Endodermal cell (in vitro differentiated cells): ENCODE results near the gene AXIN2. TPM values are rescaled to one million over a fixed set of nuclear protein-coding genes. Genes with fewer than 3 reads are reported as not detected.

Source experiments
- DNase-seq: peaks from one replicate; pipeline ENCODE4 v3.0.0-alpha.2; 2017
- H3K27ac ChIP-seq: 2 replicates; pipeline ENCODE4 v1.5.1; 2013; ENCODE audit warnings: mild to moderate bottlenecking, low read depth, low read length, moderate library complexity
- H3K27me3 ChIP-seq: 2 replicates; pipeline ENCODE4 v1.6.1; 2013; ENCODE audit warnings: mild to moderate bottlenecking, low read length, moderate library complexity; ENCODE audit not compliant: insufficient read depth, control insufficient read depth, poor library complexity, severe bottlenecking
- H3K36me3 ChIP-seq: 2 replicates; pipeline ENCODE4 v1.7.0; 2013; ENCODE audit warnings: mild to moderate bottlenecking, low read length, moderate library complexity; ENCODE audit not compliant: control insufficient read depth, insufficient read depth
- H3K4me1 ChIP-seq: one replicate; pipeline ENCODE4 v1.7.0; 2013; ENCODE audit warnings: low read length; ENCODE audit not compliant: control insufficient read depth, insufficient read depth
- H3K4me3 ChIP-seq: 2 replicates; pipeline ENCODE4 v1.5.1; 2013; ENCODE audit warnings: mild to moderate bottlenecking, low read length, moderate library complexity
- H3K9ac ChIP-seq: 2 replicates; pipeline ENCODE4 v1.6.1; 2013; ENCODE audit warnings: mild to moderate bottlenecking, low read length, moderate library complexity; ENCODE audit not compliant: poor library complexity, severe bottlenecking; ENCODE audit errors: extremely low read depth
- H3K9me3 ChIP-seq: 2 replicates; pipeline ENCODE4 v1.6.1; 2013; ENCODE audit warnings: mild to moderate bottlenecking, low read length, moderate library complexity; ENCODE audit not compliant: control insufficient read depth
- H3K27ac Mint-ChIP-seq: 2 replicates; pipeline ENCODE4 v1.8.0; 2020; ENCODE audit warnings: mixed read lengths
- H3K27me3 Mint-ChIP-seq: 2 replicates; pipeline ENCODE4 v1.8.0; 2021; ENCODE audit warnings: mild to moderate bottlenecking, mixed read lengths; ENCODE audit not compliant: insufficient read depth
- H3K36me3 Mint-ChIP-seq: 2 replicates; pipeline ENCODE4 v1.8.0; 2020; ENCODE audit warnings: low read depth, mixed read lengths
- H3K4me1 Mint-ChIP-seq: 2 replicates; pipeline ENCODE4 v1.8.0; 2020; ENCODE audit warnings: mixed read lengths
- H3K4me3 Mint-ChIP-seq: 2 replicates; pipeline ENCODE4 v1.8.0; 2020; ENCODE audit warnings: mild to moderate bottlenecking, moderate library complexity, mixed read lengths
- H3K9me3 Mint-ChIP-seq: 2 replicates; pipeline ENCODE4 v1.8.0; 2020; ENCODE audit warnings: mild to moderate bottlenecking, mixed read lengths
- CTCF ChIP-seq: fragments of 200-600 bp; sonication (generic); conservative IDR thresholded peaks from 2 replicates; pipeline ENCODE4 v1.5.0; 2021; ENCODE audit warnings: antibody characterized with exemption, mild to moderate bottlenecking
- WGBS, 2 experiments: methylation state at CpG; one replicate each; pipeline versions ENCODE4 v1.1.5 to v1.1.7; 2013; ENCODE audit warnings: missing lambda C conversion rate in 2 of 2, mixed read lengths in 1 of 2; ENCODE audit not compliant: insufficient coverage in 1 of 2, insufficient read length in 1 of 2; 5-methylcytosine and 5-hydroxymethylcytosine counted together
- total RNA-seq, 2 donors: library from RNA; stranded (reverse); fragmentation: NEBNext Ultra II Directional in 1 of 2; extraction: Animal tissue kit (Norgen Biotek cat#: 25700) in 1 of 2; gene quantifications; 2 replicates in 1 of 2; 3 replicates in 1 of 2; pipeline ENCODE4 v1.2.1, GENCODE V29; 2021

The AXIN2 gene
- total RNA-seq, 2 donors from 2014 or later = 40.1 to 53.2 TPM

GRCh38 chr17:65538675-65539529 is 22.5 kb downstream of the AXIN2 start:
- no peak overlapping the region for H3K4me3 Mint-ChIP-seq

GRCh38 chr17:65537845-65538674 is 23.4 kb downstream of the AXIN2 start:
- H3K27ac ChIP-seq = no peak overlapping the region
- no peak overlapping the region for H3K4me3 ChIP-seq
- H3K27ac Mint-ChIP-seq = no peak overlapping the region
- no peaks in the 10 kb centered on the region for H3K27me3 ChIP-seq
- H3K9ac ChIP-seq = no peak overlapping the region
- peaks cover 27% of the 10 kb centered on the region for H3K4me1 Mint-ChIP-seq
- WGBS, 2 experiments = 94 to 96% methylated on average over 23 to 50 of the region's 50 CpGs
- no peak for DNase-seq
- H3K4me3 Mint-ChIP-seq = no peak overlapping the region
- H3K36me3 Mint-ChIP-seq = peaks cover 88% of the 10 kb centered on the region
- TF ChIP-seq CTCF = no peak
- H3K4me1 ChIP-seq = peaks cover 4% of the 10 kb centered on the region
- H3K27me3 Mint-ChIP-seq = no peaks in the 10 kb centered on the region
- H3K36me3 ChIP-seq = peaks cover 96% of the 10 kb centered on the region
- no peaks in the 10 kb centered on the region for H3K9me3 Mint-ChIP-seq
- H3K9me3 ChIP-seq = no peaks in the 10 kb centered on the region

More at GRCh38 chr17:65538675-65539529, 22.5 kb downstream of the AXIN2 start:
- H3K27ac Mint-ChIP-seq = no peak overlapping the region
- no peak for DNase-seq
- Histone ChIP-seq H3K4me1 (peaks cover 3% of the 10 kb centered on the region), H3K27ac (peak overlapping the region; percentile 44), H3K27me3 (no peaks in the 10 kb centered on the region), H3K36me3 (peaks cover 98% of the 10 kb centered on the region), H3K9ac (no peak overlapping the region), H3K9me3 (no peaks in the 10 kb centered on the region), H3K4me3 (no peak overlapping the region)
- H3K4me1 Mint-ChIP-seq = peaks cover 26% of the 10 kb centered on the region
- 70 to 82% methylated on average over 6 to 12 of the region's 12 CpGs for WGBS, 2 experiments
- peaks cover 86% of the 10 kb centered on the region for H3K36me3 Mint-ChIP-seq
- no peaks in the 10 kb centered on the region for H3K27me3 Mint-ChIP-seq
- no peak for TF ChIP-seq CTCF
- H3K9me3 Mint-ChIP-seq = no peaks in the 10 kb centered on the region

GRCh38 chr17:65537343-65537844 is 24.1 kb downstream of the AXIN2 start:
- peak; percentile 47 for DNase-seq
- peaks cover 29% of the 10 kb centered on the region for H3K4me1 Mint-ChIP-seq
- no peak for TF ChIP-seq CTCF
- Histone ChIP-seq H3K9me3 (no peaks in the 10 kb centered on the region), H3K27ac (no peak overlapping the region), H3K4me1 (peaks cover 10% of the 10 kb centered on the region), H3K4me3 (no peak overlapping the region), H3K9ac (no peak overlapping the region), H3K36me3 (peaks cover 96% of the 10 kb centered on the region), H3K27me3 (no peaks in the 10 kb centered on the region)
- 94 to 100% methylated on average over 2 to 35 of the region's 35 CpGs for WGBS, 2 experiments
- H3K9me3 Mint-ChIP-seq = no peaks in the 10 kb centered on the region
- H3K4me3 Mint-ChIP-seq = no peak overlapping the region
- H3K27ac Mint-ChIP-seq = no peak overlapping the region
- H3K27me3 Mint-ChIP-seq = no peaks in the 10 kb centered on the region
- peaks cover 90% of the 10 kb centered on the region for H3K36me3 Mint-ChIP-seq
